HG03460 (cell line): ENCODE measurements around the gene CDH13.

Source experiments
- ATAC-seq: cut with Tn5 transposase; IDR thresholded peaks from one replicate; pipeline ENCODE4 v1.9.1; 2021; ENCODE audit not compliant: unreplicated experiment

CDH13 gene

DNA sequence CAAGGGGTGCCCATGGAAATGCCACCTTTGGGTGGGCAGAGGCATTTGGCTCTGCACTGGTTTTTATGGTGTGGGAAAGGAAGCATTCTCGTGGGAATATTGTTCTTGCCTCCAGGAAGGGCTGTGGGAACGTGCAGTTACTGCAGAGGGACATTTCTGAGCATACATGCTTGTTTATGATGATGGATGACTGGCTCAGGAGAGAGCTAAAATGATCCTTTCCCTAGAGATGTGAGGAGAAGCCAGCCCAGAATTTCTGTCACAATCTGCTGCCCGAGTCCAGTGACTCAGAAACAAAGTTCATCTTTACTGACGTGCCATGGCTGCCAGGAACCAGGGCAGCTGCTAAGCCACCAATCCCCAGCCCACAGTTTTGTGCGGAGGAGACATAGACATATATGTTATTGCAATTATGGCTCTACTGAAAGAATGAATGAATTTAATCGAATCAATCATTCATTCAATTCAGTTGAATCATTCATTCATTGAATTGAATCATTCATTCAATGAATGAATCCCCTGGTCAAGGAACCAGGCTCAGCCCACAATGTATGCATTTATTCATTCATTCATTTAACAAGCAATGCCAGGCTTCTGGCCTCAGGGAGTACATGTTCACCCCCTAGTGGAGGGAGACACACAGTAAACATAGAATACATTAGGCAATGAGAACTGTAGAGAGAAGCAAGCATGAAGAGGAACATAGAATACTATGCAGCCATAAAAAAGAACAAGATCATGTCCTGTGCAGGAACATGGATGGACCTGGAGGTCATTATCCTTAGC lies 766.6 kb downstream of the CDH13 start:
- ATAC-seq = no peak

DNA sequence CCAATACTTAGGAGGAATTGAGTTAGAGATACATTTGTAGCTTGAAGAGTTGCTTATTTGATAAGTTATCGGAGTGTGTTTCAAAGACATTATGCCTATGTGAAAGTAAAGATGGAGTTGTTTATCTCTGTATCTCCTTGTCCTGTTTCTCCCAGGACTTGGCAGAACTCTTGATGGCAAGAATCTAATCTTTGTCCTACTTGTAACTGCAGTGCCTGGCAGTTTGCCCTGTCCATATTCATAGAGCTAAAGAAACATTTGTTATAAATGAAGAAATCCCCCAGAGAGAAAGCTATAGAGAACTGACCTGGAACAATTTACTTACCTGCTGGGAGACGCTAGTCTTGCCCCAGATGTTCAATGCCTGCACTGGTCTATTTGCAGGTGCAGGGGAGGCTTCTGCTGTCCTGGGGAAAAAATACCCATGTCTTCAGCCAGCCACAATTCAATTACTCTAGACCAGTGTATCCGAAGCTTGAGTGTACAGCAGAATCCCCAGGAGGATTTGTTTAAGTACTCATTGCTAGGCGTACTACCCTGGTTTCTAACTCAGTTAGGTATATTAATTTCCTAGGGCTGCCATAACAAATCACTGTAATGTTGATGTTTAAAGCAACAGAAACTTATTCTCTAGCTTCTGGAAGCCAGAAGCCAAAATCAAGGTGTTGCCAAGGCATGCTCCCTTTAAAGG lies 771.0 kb downstream of the CDH13 start:
- ATAC-seq = no peak

DNA sequence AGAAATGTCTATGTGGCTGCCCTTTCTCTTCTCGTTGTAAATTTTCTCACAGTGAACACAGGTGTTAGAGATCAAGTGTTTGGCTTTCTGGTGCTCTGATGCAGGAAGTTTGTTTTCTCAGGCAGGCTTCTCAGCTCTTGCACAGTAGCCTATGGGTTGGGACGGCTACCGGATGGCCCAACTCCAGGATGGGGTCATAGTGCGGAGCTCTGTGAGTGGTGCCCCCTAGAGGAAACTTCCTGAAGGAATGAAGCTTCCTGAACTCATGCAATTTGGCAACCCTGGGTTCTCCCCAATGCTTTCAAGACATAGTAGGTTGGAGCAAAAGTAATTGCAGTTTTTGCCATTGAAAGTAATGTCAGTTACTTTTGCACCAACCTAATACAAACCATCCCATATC lies 773.5 kb downstream of the CDH13 start:
- no peak for ATAC-seq

DNA sequence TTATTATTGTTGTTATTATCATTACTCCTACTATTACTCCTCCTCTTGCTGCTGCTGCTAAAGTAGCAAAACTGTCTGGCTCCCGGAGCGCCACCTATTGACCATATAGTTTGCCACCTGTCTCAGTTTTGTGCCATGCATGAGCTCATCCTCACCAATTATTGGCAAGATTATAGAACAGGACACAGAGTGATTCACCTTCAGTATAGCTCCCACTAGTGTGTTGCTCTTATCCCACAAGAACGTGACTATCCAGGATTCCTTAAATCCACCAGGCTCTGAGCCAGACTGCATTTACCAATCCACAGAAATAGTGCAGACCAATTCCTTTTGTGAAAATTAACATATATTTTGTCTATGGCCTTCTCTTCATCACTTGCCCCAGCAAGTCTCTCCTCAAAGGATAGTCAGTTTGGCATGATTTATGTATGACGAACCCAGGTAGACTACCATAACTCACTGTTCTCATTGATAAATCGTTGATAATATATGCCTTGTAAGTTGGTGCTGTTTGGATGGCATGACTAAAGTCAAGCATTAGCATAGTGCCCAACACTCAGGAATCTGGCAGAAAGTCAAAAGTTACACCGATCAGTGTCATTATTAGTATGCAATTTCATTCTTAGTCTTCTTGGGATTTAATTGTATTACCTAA lies 775.5 kb downstream of the CDH13 start:
- no peak for ATAC-seq

DNA sequence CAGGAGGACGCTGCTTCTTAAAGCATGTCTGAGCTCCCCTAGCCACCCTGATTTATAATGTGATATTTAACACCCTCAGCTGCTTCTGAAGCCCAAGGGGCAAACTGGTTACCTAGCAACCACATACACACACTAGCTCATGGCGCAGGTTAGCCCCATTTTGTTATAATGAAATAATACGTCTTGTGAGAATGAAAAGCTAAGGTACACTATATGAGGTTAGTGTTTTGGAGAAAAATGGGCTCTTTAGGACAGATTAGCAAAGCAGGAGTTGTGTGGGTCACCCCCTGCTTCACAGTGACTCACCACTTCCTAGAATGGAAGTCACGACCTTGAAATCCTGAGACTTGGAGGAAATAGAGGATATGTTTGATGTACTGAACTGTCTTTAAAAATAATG lies 776.2 kb downstream of the CDH13 start:
- ATAC-seq = no peak

DNA sequence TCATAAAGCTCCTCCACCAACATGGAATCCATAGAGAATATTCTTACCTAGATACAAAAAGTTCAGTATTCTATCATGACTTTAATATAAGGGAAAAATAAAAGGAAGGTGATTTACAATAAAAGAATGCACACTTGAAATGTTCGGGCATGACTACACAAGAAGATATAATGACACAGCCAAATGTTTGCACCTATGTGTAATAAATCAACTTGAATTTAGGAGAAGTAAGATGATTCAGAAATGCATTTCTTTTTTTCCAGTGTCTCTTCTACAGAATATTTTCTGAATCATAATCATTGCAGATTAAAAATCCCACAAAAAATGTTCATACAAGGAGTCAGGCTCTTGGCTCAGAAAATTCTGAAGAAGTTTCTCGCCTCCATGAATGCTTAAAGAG lies 777.0 kb downstream of the CDH13 start:
- no peak for ATAC-seq

DNA sequence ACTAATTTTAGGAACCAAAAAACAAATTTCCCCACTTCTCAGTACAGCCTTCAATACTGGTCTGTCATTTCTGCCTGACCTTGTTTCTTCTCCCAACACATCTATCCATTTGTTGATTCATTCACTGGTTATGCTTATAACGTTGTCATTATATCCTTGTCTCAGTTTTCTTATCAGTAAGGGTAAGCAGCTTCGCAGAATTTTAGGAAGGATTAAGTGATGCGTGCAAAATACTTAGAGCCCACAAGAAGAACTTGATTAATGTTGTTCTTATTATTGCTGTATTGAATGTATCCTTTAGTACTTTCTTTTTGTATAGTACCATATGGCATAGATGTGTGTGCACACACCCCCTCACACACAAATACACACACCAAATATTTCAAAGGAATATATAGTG lies 777.5 kb downstream of the CDH13 start:
- ATAC-seq = no peak

DNA sequence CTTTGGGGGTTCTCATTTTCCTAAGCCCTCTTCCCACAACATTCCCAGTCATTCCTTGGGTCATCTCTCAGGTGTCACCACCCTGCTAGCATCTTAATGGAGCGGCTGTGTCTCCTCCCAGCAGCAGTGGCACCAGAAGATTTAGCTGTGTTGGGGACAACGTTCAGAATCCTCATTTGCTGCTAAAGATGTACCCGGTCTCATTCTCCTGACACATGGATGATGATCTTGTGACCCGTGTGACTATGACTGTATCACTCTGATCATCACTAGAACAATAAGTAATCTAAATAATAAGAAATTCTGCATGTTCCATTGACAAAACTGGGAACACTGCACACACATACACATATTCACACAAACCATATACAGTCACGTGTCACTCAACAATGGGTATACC lies 781.2 kb downstream of the CDH13 start:
- ATAC-seq = no peak

DNA sequence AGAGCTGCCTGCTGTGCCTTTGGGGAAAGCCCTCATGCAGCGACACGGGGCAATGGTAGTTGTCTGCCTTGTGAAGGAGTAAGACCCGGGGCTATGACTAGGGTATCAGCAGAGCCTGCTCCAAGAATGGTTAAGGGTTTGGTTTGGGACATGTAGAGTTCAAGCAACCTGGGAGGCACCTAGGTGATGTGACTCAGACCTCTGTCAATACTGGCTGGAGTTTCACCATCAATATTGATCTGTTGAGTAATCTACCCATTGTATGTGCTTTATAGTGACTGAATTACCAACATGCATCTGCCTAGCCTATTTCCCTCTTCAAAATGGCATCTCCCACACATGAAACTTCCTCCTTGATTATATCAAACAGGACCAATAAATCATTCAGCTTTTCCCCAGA lies 782.6 kb downstream of the CDH13 start:
- ATAC-seq = no peak

DNA sequence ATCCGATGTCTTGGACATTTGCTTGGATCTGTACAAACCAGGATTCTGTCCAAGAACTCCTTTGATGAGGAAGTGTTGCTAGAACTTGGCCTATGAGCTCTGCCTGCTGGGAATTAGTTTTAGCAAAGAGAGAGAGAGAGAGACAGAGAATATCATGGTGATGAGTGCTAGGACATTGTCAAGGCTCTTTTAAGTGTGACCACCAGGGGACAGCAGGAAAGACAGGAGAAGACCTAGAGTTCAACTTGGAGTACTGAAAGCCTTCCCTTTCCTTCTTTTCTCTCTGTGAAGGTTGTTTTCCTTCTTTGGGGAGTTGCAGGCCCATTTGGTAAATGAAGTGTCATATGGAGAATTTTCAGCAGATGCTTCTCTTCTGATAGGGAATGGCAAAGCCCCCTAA lies 791.8 kb downstream of the CDH13 start:
- ATAC-seq = no peak

DNA sequence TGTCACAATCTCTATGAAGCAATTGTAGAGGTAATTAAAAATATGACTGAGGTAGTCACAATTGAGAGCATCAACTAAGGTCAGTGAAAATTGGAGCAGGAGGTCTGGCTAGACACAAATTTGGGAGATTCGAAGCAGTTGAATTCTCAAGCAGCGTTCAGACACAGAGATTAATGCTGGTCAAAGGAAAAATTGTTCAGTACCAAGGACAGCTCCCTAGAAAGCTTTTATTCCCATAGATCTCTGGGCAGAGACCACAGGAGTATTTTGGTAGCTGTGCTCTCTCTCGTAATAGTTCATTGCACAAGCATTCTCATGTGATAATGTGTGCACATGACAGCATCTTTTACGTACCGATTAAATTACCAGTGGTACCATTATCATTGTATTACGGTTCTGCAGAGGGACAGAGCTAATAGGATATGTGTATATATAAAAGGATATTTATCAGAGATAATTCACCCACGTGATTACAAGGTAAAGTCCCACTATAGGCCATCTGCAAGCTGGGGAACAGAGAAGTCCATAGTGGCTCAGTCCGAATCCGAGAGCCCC lies 793.5 kb downstream of the CDH13 start:
- ATAC-seq = no peak

DNA sequence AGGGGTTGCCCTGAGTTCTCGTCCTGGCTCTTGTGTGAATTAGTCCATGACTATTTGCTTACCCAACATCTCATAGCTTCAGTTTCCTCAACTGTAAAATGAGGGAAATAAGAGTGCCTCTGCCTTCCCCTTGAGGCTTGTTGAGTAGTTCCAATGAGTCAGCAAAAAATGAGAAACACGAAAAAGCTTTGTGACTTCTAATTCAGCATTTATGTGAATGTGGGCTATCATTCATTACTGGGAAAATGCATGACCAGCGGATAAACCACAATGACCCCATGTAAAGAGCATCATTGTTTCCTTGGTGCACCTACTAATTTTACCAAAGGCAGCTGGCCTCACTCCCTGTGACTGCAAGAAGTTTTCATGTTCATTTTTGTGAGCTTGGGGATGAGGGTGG lies 806.4 kb downstream of the CDH13 start:
- ATAC-seq = no peak

DNA sequence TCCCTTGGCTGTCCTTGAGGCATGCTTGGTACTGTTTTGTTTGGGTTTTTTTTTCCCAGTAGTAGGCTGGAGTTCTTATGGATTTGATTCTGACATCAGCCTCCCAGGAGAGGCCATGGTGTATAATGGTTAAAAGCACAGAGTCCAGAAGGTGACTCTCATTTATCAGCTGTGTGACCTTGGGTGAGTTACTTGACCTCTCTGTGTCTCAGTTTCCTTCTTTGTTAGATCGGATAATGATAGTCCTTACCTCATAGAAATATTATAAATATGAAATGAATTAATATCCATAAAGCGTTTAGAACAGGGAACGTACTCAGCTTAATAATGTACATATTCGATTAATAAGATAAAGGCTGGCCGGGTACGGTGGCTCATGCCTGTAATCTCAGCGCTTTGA lies 810.3 kb downstream of the CDH13 start:
- ATAC-seq = no peak

DNA sequence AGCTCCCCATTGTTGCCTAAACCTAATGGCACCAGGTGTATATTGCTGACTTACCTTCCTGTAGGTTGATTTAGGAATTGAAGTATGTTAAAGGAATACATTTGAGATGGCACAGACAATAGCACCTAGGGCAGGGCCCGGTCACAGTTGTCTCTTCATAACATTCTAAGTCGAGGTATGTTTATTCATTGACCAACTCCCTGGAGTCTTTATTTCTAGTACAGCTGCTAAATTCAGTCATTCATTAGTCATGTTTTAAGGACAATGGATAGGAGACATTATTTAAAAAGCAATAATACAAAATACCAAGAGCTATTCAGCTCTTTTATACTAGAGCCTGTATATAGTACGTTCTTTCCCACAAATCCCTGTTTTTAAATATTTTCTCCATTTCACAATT lies 811.6 kb downstream of the CDH13 start:
- no peak for ATAC-seq

DNA sequence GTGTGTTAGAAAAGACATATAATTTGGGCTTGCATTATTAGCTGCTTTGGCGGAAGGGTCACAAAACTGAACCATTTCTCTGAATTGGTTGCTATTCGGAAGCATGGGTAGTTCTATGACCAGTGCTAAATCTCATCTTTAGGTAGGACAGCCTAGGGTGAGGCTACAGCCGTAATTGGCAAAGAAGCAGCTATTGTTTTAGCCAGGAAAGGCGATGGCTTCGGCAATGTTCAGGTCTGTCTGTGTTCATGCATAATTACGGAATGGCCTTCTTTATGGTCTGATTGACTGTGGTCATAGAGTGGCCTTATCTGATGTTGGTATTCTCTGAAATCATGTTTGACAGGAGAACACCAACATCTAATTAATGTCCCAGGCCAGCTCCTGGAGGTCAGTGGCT lies 812.6 kb downstream of the CDH13 start:
- no peak for ATAC-seq

DNA sequence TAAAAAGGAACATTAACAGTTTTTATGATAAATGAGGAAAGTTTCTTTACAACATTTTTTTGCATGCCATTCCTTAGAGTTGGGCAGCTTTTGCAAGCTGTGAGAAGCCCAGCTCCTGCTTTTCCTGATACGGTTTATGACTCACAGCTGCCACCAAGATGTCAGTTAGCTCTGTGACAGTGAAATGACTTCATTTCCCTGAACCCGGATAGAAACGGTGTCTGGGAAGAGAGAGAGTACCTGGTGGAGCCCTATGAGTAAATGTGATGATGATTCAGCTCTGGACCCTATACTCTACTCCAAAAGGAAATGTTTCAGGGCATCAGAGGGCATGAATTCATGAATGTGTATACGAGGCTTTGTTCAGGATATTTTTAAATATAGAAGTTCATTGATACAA lies 814.7 kb downstream of the CDH13 start:
- no peak for ATAC-seq

DNA sequence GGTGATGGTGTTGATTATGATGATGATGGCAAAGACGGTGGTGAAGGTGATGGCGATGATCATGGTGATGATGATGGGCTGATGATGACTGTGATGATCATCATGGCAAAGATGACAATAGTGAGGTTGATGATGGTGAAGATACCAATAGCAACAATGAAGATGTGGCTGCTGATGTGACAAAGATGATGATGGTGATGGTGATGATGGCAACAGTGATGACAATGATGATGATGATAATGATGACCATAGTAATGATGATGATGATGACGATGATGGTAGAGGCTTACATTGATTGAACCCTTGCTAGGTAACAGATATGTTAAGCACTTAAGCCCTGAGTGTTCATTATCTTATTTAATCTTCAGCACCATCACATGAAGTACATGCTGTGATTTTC lies 817.2 kb downstream of the CDH13 start:
- ATAC-seq = no peak

DNA sequence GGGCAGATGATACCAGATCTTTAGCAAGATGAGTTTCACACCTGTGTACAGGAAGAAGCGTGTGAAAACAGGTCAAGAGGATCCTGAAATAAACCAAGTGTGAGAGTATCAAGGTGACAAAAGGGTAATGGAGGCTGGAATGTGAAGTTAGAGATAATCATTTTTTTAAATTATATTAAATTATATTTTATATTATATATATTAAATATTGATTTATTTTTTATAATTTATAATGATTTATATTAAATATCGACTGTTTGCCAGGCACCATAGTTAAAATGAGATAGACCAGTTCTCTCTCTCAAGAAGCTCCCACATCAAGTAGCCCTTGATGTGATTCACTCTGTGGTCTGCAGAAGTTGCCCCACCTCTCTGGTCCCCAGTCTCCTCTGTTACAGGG lies 820.8 kb downstream of the CDH13 start:
- no peak for ATAC-seq

DNA sequence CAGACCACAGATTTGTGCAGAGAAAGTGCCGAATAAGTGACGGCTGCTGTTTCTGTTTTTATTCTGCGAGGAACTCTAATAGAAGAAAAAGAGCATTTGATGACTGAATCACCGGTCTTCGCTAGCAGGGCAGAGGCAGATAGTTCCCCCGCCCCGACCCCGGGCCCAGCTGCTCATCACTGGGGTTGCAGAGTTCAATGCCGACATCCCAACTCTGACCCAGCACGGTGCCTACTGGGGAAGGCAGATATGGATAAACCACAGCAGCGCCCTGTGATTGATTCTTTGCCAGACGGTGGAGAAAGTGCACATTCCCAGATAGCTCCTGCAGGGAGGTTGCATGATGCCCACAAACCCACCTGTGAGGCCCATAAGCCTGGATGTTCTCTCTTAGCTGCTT lies 823.1 kb downstream of the CDH13 start:
- no peak for ATAC-seq

DNA sequence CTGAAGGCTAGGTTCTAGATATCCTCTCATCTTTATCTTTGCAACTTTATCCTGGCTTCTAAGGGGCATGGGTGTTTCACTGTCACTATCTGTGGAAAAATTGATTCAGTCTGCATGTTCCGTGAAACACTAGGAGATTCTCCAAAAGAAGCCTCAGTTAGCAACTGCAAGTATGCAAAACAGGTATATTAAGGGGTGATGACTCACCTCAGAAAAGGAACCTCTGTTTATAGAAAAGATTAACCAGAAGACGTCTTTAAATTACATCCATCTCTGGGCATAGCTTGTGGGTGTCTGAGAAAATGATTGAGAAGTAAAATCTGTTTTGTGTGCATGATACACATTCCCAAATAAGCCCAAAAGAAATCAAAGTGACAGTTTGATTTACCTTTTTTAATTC lies 827.2 kb downstream of the CDH13 start:
- no peak for ATAC-seq

DNA sequence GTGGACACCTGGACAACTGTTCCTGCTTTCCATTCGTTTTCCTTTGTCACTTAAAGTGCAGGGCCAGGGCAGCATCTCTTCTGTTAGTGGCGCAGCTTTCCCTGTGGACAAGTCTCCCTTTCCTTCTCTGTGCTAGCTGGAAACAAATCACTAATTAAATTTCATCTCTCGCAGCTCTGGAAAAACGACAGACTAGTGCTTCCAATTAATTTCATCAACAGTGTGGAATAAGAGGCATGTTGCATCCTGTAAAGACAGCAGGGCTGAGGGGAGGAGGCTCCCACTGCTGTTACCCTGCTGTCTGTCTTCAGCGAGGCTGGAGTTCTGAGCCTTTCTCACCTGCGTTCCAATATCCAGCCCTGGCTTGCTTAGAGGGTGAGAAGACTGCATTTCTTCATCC lies 828.9 kb downstream of the CDH13 start:
- ATAC-seq = no peak

DNA sequence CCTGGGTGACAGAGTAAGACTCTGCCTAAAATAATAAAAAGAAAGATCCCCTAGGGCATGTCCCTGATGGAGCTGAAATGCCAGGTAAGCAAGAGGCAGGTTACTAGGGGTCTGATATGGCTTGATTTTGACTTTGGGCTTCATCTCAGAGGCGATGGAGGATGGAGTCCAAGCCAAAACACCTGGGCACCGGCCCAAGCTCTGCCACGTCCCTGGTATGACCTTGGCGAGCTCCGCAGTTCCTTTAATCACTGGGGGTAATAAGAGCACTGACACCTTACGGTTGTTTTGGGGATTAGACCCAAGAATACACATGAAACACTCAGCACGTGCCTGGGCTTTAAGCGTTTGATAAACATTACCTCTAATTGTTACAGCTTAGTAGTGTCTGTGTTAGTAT lies 830.2 kb downstream of the CDH13 start:
- no peak for ATAC-seq
